AG09319 (cell line): ENCODE data around the gene STAC2.

ENCODE experiments used
- DNase-seq: peaks from one replicate; pipeline ENCODE4 v3.0.0-alpha.2; 2010; ENCODE audit warnings: low read depth; ENCODE audit errors: extremely low read depth
- CTCF ChIP-seq: IDR thresholded peaks from 2 replicates; pipeline ENCODE4 v1.5.1; 2011; ENCODE audit warnings: low read depth, mild to moderate bottlenecking, inconsistent platforms, low read length, moderate library complexity

The STAC2 gene

DNA sequence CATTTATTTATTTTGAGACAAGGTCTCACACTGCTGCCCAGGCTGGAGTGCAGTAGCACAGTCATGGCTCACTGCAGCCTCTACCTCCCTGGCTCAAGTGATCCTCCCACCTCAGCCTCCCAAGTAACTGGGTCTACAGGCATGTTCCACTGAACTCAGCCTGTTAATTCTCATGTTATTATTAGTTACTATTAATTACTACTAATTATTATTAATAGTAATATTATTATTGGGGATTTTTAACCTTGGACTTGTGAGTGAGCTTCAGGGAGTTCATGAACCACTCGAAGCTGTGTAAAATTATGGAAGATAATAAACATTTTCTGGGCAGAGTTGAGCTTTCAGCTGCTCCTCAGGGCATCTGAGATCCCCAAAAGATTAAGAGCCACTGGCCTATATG lies 4.6 kb upstream of the STAC2 start:
- no peak for TF ChIP-seq CTCF
- DNase-seq: no peak

- no peak for TF ChIP-seq CTCF
- no peak for DNase-seq
These were observed 3.6 kb upstream of the STAC2 start for GRCh38 chr17:39229274-39229913.

DNA sequence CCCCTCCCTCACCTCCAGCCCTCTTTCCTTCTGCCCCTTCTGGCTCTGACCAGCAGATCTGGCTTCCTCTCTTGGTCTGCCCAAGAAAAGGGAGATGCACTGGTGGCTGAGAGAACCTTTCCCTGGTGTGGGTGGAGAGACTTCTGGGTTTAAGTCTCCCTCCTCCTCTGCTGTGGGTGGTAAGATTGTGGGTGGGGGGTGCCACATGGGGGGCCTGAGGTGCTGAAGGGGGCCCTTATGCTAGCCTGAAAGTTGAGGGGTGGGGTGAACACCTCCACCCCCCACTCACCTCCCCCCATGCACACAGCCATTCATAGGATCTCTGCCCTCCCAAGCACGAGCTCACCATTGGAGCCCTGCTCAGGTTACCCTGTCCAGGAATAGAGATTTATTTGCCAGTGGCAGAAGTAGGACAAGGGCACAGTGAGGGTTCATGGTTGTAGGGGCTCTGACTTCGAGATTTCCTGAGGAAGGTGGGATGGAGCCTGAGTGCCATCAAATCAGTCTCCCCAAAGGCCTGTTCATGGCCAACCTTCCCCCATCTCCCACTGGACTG lies 1.7 kb upstream of the STAC2 start:
- no peak for TF ChIP-seq CTCF
- no peak for DNase-seq

DNA sequence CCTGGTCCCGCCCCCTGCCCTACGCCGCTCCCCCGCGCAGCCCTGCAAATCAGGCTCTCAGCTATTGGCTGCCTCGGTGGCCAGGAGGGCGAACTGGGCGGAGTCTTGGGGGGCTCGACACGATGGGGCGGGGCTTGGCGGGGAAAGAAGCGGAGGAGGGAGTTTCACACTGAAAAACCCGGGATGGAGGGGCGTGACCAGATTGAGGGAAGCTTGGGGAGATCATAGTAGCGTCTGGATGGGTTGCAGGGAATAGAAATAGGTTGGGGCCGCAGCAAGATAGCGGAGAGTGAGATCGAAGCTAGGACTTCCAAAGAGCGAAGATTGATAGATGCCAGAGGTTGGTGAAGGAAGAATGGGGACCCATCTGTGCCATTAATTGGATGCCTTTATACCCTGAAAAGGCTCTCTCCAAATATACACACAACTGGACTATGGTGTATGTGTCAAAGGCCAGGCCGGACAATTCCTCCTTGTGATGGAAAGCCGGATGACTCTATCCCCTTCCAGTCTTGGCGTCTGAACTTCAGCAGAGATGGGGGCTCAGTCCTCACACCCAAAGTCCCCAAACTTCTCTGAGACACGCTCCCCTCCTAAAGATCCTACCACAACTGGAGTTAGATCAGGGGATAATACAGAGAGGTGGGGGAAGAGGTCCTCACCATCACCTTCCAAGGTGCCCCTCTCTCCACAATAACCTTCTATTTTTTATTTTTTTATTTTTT lies 376 bp upstream of the STAC2 start:
- TF ChIP-seq CTCF: no peak
- DNase-seq: no peak

DNA sequence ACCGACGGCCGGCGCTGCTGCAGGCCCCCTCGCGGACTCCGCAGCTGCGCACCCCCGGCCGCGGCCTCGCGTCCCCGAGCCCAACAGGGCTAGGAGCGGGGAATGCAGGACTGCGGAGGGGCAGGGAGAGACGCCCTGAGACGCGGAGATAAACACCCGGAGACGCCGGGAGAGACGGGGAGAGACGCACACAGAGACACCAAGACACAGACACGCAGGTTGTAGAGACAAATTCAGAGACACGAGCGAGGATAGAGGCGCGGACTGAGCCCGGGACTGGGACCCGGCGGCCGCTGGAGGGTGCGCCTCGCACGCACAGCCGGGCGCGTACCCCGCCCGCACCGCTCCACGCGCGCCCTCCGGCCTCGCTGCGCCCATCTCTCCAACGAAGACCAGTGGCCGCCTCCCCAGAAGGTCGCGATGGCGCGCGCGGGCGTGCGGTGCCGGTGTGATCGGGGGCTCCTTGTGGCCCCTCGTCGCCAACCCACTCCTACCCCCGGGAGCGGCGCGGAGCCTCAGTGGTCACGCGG lies 902 bp downstream of the STAC2 start:
- no peak for DNase-seq
- TF ChIP-seq CTCF: no peak

DNA sequence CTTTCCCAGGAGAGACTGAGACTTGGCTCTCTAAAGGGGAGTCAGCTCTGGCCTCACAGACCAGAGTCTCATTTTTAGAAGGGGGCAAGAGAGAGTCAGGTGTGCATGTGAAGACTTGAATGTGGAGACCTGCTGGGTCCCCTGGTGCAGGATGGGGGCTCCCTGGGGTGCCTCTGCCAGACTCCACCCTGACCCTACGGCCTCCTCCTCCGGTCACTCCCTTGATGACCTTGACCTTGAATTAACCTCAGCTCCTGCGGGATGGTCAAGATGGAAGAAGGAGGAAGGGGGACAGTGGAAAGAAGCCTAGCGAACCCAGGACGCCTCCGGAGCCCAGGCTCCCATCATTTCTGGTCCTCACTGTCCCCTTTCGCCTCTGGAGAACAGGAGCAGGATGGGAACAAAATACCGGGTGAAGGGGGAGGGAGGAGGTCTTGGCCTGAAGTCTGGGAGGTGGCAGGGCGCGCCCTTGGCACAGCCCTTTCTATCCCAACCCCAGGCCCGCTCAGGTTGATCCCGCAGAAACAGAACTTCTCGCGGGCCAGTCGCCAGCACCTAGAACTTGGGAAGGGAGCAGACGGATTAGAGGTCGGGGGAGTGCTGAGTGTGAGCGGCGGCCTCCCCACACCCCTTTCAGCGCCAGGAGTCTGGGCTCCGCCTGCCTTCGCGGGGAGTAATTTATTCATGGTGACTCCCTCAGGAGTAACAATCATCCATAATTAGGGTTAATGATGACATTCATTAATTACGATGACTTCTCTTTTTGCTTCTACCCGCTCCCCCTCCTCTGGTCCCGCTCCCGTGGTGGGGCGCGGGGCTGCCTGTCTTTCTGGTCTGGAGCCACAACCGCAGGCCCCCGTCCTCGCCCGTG lies 1.6 kb downstream of the STAC2 start:
- DNase-seq: no peak
- no peak for TF ChIP-seq CTCF
